Measurements from ENCODE around the gene TCF7L2.

TCF7L2 gene

GRCh38 chr10:112996462-112996861 lies 46.4 kb downstream of the TCF7L2 start:
- TF ChIP-seq TAF1 (IDR thresholded peaks at IDR 0.05; ENCODE audit: borderline replicate concordance, insufficient read depth, low read length) = no peak
- no peak for TF ChIP-seq POLR2AphosphoS5 (IDR thresholded peaks at IDR 0.05; ENCODE audit: low read depth, low read length)
- TF ChIP-seq REST (IDR thresholded peaks at IDR 0.05; ENCODE audit: insufficient read depth in 1 of 2, low read depth in 2 of 2, low read length in 2 of 2) = no peak
- TF ChIP-seq SIN3A (IDR thresholded peaks at IDR 0.05; ENCODE audit: borderline replicate concordance, insufficient read depth, low read length) = no peak
- TF ChIP-seq FOXP2 (optimal IDR thresholded peaks at IDR 0.05; ENCODE audit: borderline replicate concordance, extremely low read depth, extremely low read length, insufficient read depth) = no peak

- TF ChIP-seq FOXP2 (optimal IDR thresholded peaks at IDR 0.05; ENCODE audit: borderline replicate concordance, extremely low read depth, extremely low read length, insufficient read depth) (no peak), POLR2AphosphoS5 (IDR thresholded peaks at IDR 0.05; ENCODE audit: low read depth, low read length) (no peak), REST (IDR thresholded peaks at IDR 0.05; ENCODE audit: insufficient read depth in 1 of 2, low read depth in 2 of 2, low read length in 2 of 2) (no peak), SIN3A (IDR thresholded peaks at IDR 0.05; ENCODE audit: borderline replicate concordance, insufficient read depth, low read length) (no peak), TAF1 (IDR thresholded peaks at IDR 0.05; ENCODE audit: borderline replicate concordance, insufficient read depth, low read length) (no peak)
These were observed 49.1 kb downstream of the TCF7L2 start for GRCh38 chr10:112999102-112999501.

GRCh38 chr10:113000442-113000841 lies 50.4 kb downstream of the TCF7L2 start:
- TF ChIP-seq POLR2AphosphoS5 (IDR thresholded peaks at IDR 0.05; ENCODE audit: low read depth, low read length) = no peak
- no peak for TF ChIP-seq FOXP2 (optimal IDR thresholded peaks at IDR 0.05; ENCODE audit: borderline replicate concordance, extremely low read depth, extremely low read length, insufficient read depth)
- no peak for TF ChIP-seq REST (IDR thresholded peaks at IDR 0.05; ENCODE audit: insufficient read depth in 1 of 2, low read depth in 2 of 2, low read length in 2 of 2)
- TF ChIP-seq TAF1 (IDR thresholded peaks at IDR 0.05; ENCODE audit: borderline replicate concordance, insufficient read depth, low read length) = no peak
- TF ChIP-seq SIN3A (IDR thresholded peaks at IDR 0.05; ENCODE audit: borderline replicate concordance, insufficient read depth, low read length) = no peak

GRCh38 chr10:113000876-113001598 lies 51.0 kb downstream of the TCF7L2 start:
- TF ChIP-seq SIN3A (IDR thresholded peaks at IDR 0.05; ENCODE audit: borderline replicate concordance, insufficient read depth, low read length) (no peak), TAF1 (IDR thresholded peaks at IDR 0.05; ENCODE audit: borderline replicate concordance, insufficient read depth, low read length) (no peak), FOXP2 (optimal IDR thresholded peaks at IDR 0.05; ENCODE audit: borderline replicate concordance, extremely low read depth, extremely low read length, insufficient read depth) (no peak), POLR2AphosphoS5 (IDR thresholded peaks at IDR 0.05; ENCODE audit: low read depth, low read length) (no peak), REST (IDR thresholded peaks at IDR 0.05; ENCODE audit: insufficient read depth in 1 of 2, low read depth in 2 of 2, low read length in 2 of 2) (no peak)

All from PFSK-1 (cell line).